ENCODE results near the gene SLC6A3. TPM values are rescaled to one million over a fixed set of nuclear protein-coding genes. Genes with fewer than 3 reads are reported as not detected.
A peak's percentile ranks its signal among the peaks of the same experiment; 100 is the strongest.

SLC6A3 gene
- total and polyA plus RNA-seq, 2 of the 13 experiments (the other 11 are each of a cell fraction or from before 2014, with no cell fraction given): 0.01 TPM; not detected in 1

DNA sequence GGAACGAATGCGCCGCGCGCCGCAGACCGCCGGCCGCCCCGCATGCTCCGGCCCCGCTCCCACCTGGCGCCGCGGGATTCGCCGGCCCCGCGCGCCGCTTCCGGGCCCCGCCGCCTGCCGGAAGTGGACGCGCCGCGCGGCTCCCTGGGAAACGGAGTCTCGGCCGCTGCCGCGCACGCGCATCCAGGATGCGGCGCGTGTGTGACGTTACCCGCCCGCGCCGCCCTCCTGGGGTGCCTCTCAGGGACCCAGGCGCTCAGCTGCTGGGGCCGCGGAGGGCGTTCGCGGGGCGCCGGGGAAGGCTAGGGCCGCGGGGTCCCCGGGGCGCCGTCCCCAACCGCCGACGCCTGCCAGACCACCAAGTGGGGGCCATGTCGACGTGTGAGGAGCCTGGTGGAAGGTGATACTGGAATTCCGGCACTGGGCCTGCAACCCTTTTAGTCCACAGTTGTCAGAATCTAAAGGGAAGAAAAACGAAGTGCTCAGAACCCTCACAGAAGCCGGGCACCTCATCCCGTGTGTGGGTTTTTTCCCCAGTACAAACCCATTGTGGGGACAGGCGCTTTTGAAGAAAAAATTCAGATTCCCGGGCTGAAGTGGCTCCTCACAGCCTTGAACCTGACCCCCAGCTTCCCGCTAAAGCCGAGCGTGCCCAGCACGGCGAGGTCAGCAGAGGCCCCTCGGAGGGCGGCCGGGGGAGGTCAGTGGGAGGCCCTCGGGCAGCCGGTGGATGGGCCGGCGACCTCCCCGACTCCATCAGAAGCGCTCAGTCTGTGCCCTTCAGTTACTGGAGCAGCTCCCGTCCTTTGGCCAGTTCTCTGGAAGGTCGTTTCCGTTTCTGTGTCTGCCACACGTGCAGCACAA is 100.0 kb downstream of the SLC6A3 start, which contains the start of gene CLPTM1L (continued):
- TF ChIP-seq NONO (IDR thresholded peaks at IDR 0.05) (no peak), NONO (CRISPR knock-in tag; conservative IDR thresholded peaks at IDR 0.05) (0 out of 2 replicates have a peak, but pooled peaks have one; percentile 39), ZNF792 (CRISPR knock-in tag; IDR thresholded peaks at IDR 0.05) (0 out of 2 replicates have a peak, but pooled peaks have one; percentile 11), TAF1 (CRISPR knock-in tag; IDR thresholded peaks at IDR 0.05) (peak; percentile 35; the same call in 1 of the 2 replicates), ZNF777 (CRISPR knock-in tag; IDR thresholded peaks at IDR 0.05) (peak; percentile 26; the same call in 1 of the 2 replicates), ZNF773 (CRISPR knock-in tag; IDR thresholded peaks at IDR 0.05; ENCODE audit: borderline replicate concordance) (peak; percentile 30; the same call in 1 of the 2 replicates), HDAC1 (CRISPR knock-in tag; IDR thresholded peaks at IDR 0.05) (peak; percentile 88), BCL6 (CRISPR knock-in tag; IDR thresholded peaks at IDR 0.05) (peak; percentile 70), MBNL3 (CRISPR knock-in tag; conservative IDR thresholded peaks at IDR 0.05) (no peak), SP2 (CRISPR knock-in tag; IDR thresholded peaks at IDR 0.05) (no peak), ZNF34 (CRISPR knock-in tag; IDR thresholded peaks at IDR 0.05; ENCODE audit: borderline replicate concordance) (no peak), NR2F1 (CRISPR knock-in tag; IDR thresholded peaks at IDR 0.05) (peak; percentile 65 to 86; a peak in 3 of 4 replicates), MAZ (IDR thresholded peaks at IDR 0.05; ENCODE audit: borderline replicate concordance, low read depth, low read length) (peak; percentile 34; the same call in 1 of the 2 replicates), MAZ (CRISPR knock-in tag; IDR thresholded peaks at IDR 0.05; ENCODE audit: low read depth) (no peak), MEIS2 (CRISPR knock-in tag; IDR thresholded peaks at IDR 0.05) (0 out of 2 replicates have a peak, but pooled peaks have one; percentile 52), ZNF296 (CRISPR knock-in tag; conservative IDR thresholded peaks at IDR 0.05) (0 out of 2 replicates have a peak, but pooled peaks have one; percentile 35), CREM (IDR thresholded peaks at IDR 0.05) (peak; percentile 88), CREM (CRISPR knock-in tag; IDR thresholded peaks at IDR 0.05) (peak; percentile 88), ZNF121 (CRISPR knock-in tag; IDR thresholded peaks at IDR 0.05) (no peak; the same call in 1 of the 2 replicates)
- TF ChIP-seq, protein P1, sequence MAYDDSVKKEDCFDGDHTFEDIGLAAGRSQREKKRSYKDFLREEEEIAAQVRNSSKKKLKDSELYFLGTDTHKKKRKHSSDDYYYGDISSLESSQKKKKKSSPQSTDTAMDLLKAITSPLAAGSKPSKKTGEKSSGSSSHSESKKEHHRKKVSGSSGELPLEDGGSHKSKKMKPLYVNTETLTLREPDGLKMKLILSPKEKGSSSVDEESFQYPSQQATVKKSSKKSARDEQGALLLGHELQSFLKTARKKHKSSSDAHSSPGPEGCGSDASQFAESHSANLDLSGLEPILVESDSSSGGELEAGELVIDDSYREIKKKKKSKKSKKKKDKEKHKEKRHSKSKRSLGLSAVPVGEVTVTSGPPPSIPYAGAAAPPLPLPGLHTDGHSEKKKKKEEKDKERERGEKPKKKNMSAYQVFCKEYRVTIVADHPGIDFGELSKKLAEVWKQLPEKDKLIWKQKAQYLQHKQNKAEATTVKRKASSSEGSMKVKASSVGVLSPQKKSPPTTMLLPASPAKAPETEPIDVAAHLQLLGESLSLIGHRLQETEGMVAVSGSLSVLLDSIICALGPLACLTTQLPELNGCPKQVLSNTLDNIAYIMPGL (CRISPR knock-in tag; IDR thresholded peaks at IDR 0.05; ENCODE audit: borderline replicate concordance in 1 of 2, low read depth in 1 of 2): peak; percentile 48 to 72; a peak in 3 of 4 replicates
- TF ChIP-seq, protein P2, sequence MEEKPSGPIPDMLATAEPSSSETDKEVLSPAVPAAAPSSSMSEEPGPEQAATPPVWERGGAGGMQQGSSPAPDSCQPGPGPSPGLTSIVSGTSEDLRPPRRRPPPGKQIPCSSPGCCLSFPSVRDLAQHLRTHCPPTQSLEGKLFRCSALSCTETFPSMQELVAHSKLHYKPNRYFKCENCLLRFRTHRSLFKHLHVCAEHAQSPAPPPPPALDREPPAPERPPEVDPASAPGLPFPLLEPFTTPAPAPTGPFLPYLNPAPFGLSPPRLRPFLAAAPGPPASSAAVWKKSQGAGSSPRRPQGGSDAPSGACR (CRISPR knock-in tag; IDR thresholded peaks at IDR 0.05): no peak
- TF ChIP-seq, protein P3, sequence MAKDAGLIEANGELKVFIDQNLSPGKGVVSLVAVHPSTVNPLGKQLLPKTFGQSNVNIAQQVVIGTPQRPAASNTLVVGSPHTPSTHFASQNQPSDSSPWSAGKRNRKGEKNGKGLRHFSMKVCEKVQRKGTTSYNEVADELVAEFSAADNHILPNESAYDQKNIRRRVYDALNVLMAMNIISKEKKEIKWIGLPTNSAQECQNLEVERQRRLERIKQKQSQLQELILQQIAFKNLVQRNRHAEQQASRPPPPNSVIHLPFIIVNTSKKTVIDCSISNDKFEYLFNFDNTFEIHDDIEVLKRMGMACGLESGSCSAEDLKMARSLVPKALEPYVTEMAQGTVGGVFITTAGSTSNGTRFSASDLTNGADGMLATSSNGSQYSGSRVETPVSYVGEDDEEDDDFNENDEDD (CRISPR knock-in tag; IDR thresholded peaks at IDR 0.05; ENCODE audit: borderline replicate concordance): peak; percentile 14; the same call in 1 of the 2 replicates
- TF ChIP-seq, protein P4, sequence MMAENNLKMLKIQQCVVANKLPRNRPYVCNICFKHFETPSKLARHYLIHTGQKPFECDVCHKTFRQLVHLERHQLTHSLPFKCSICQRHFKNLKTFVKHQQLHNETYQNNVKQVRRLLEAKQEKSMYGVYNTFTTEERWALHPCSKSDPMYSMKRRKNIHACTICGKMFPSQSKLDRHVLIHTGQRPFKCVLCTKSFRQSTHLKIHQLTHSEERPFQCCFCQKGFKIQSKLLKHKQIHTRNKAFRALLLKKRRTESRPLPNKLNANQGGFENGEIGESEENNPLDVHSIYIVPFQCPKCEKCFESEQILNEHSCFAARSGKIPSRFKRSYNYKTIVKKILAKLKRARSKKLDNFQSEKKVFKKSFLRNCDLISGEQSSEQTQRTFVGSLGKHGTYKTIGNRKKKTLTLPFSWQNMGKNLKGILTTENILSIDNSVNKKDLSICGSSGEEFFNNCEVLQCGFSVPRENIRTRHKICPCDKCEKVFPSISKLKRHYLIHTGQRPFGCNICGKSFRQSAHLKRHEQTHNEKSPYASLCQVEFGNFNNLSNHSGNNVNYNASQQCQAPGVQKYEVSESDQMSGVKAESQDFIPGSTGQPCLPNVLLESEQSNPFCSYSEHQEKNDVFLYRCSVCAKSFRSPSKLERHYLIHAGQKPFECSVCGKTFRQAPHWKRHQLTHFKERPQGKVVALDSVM (CRISPR knock-in tag; IDR thresholded peaks at IDR 0.05): no peak
